Smooth muscle cell (in vitro differentiated cells): ENCODE data around the gene PEAK3. TPM values are rescaled to one million over a fixed set of nuclear protein-coding genes. Genes with fewer than 3 reads are reported as not detected.

Experiments
- DNase-seq: peaks from one replicate; lab custom pipeline; 2025; ENCODE audit not compliant: unreplicated experiment; lab: John Stamatoyannopoulos, UW
- H2AFZ ChIP-seq: fragments of 200-600 bp; sonication (generic); 2 replicates; pipeline ENCODE4 v1.6.0; 2016; ENCODE audit warnings: antibody characterized with exemption, low read depth, mild to moderate bottlenecking
- H3F3A ChIP-seq: fragments of 200-600 bp; sonication (generic); 2 replicates; pipeline ENCODE4 v1.6.0; 2017; ENCODE audit warnings: antibody characterized with exemption, low read depth
- H3K27ac ChIP-seq: fragments of 200-600 bp; sonication (generic); 2 replicates; pipeline ENCODE4 v1.5.1; 2016; ENCODE audit warnings: low read depth, mild to moderate bottlenecking
- H3K27me3 ChIP-seq: fragments of 200-600 bp; sonication (generic); 2 replicates; pipeline ENCODE4 v1.6.1; 2016; ENCODE audit warnings: low read depth, mild to moderate bottlenecking
- H3K36me3 ChIP-seq: fragments of 200-600 bp; sonication (generic); 2 replicates; pipeline ENCODE4 v1.5.1; 2016; ENCODE audit warnings: low read depth
- H3K4me1 ChIP-seq: fragments of 200-600 bp; sonication (generic); 2 replicates; pipeline ENCODE4 v1.5.1; 2016; ENCODE audit warnings: low read depth
- H3K4me2 ChIP-seq: fragments of 200-600 bp; sonication (generic); 2 replicates; pipeline ENCODE4 v1.6.0; 2016; ENCODE audit warnings: mild to moderate bottlenecking
- H3K4me3 ChIP-seq: fragments of 200-600 bp; sonication (generic); 2 replicates; pipeline ENCODE4 v1.5.1; 2016; ENCODE audit warnings: mild to moderate bottlenecking
- H3K79me2 ChIP-seq: fragments of 200-600 bp; sonication (generic); 2 replicates; pipeline ENCODE4 v1.6.0; 2016; ENCODE audit warnings: low read depth, mild to moderate bottlenecking
- H3K9ac ChIP-seq: fragments of 200-600 bp; sonication (generic); 2 replicates; pipeline ENCODE4 v1.6.0; 2016; ENCODE audit warnings: low read depth
- H3K9me3 ChIP-seq: fragments of 200-600 bp; sonication (generic); replicated peaks from 2 replicates; pipeline ENCODE4 v1.5.1; 2016; ENCODE audit warnings: low read depth
- H4K20me1 ChIP-seq: fragments of 200-600 bp; sonication (generic); 2 replicates; pipeline ENCODE4 v1.6.0; 2016; ENCODE audit warnings: low read depth
- CTCF ChIP-seq: fragments of 200-600 bp; sonication (generic); IDR thresholded peaks from 2 replicates; pipeline ENCODE4 v1.5.1; 2017; ENCODE audit warnings: borderline replicate concordance, mild to moderate bottlenecking, antibody characterized with exemption; ENCODE audit not compliant: insufficient read depth, poor library complexity, severe bottlenecking
- WGBS: methylation state at CpG from one replicate; pipeline ENCODE4 v1.1.7; 2016; ENCODE audit warnings: low lambda C conversion rate; 5-methylcytosine and 5-hydroxymethylcytosine counted together
- polyA plus RNA-seq: library from polyadenylated mRNA; unstranded; fragments of >200 nt; fragmentation: Nextera tagmentation; extraction: Ambion mirVana; gene quantifications from 2 replicates; pipeline ENCODE4 v1.2.1, GENCODE V29; 2016
- total RNA-seq: library from RNA; depleted of rRNA; stranded (reverse); fragments of >200 nt; gene quantifications from 2 replicates; pipeline ENCODE4 v1.2.3, GENCODE V29; 2014

The PEAK3 gene
- total and polyA plus RNA-seq, 2 experiments from 2014 or later: 0.71 TPM; not detected in 1

- H4K20me1 ChIP-seq: peaks cover 52% of the 10 kb centered on the region
- no peak overlapping the region for H3K4me2 ChIP-seq
These were observed 31.9 kb downstream of the PEAK3 start for GRCh38 chr19:2249880-2250765.

DNA sequence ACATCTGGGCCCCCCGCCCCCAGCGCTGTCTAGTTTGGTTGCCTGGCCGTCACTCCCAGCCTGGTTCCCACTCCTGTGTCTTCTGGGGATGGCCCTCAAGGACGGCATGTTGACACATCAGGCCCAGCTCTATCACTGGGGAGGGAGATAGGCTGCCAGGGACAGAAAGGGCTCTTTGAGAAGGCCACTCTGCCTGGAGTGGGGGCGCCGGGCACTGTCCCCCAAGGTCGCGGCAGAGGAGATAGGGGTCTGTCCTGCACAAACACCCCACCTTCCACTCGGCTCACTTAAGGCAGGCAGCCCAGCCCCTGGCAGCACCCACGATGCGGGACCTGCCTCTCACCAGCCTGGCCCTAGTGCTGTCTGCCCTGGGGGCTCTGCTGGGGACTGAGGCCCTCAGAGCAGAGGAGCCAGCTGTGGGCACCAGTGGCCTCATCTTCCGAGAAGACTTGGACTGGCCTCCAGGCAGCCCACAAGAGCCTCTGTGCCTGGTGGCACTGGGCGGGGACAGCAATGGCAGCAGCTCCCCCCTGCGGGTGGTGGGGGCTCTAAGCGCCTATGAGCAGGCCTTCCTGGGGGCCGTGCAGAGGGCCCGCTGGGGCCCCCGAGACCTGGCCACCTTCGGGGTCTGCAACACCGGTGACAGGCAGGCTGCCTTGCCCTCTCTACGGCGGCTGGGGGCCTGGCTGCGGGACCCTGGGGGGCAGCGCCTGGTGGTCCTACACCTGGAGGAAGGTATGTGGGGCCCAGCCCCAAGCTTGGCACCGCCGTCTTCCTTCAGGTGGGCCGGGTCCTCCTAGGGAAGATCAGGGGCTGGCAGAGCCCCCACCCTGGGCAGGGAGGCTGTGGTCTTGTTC lies 32.7 kb downstream of the PEAK3 start, which contains the start of gene AMH:
AMH (plus strand) TSS at position 314 of the 857 bp plus-strand sequence; CDS start at position 324, 10 bp downstream.
- Histone ChIP-seq H3K27ac (no peak within 1 kb of the TSS), H4K20me1 (peaks cover 61% of the 10 kb centered on the region), H3K9ac (no peak within 1 kb of the TSS), H3K4me3 (no peak within 1 kb of the TSS), H3K4me1 (peaks cover 7% of the 10 kb centered on the region), H2AFZ (no peak within 1 kb of the TSS), H3F3A (no peaks in the 10 kb centered on the region), H3K36me3 (no peaks in the 10 kb centered on the region), H3K4me2 (no peak within 1 kb of the TSS), H3K79me2 (no peaks in the 10 kb centered on the region), H3K9me3 (no peaks in the 10 kb centered on the region), H3K27me3 (peaks cover 22% of the 10 kb centered on the region)
- no peak for TF ChIP-seq CTCF
- DNase-seq: no peak
- 90% methylated on average over 27 of the region's 27 CpGs for WGBS

More at GRCh38 chr19:2249880-2250765, 31.9 kb downstream of the PEAK3 start:
- Histone ChIP-seq H3K79me2 (no peaks in the 10 kb centered on the region), H3K9ac (no peak overlapping the region), H3F3A (no peaks in the 10 kb centered on the region), H3K4me1 (peaks cover 7% of the 10 kb centered on the region), H3K27me3 (peaks cover 22% of the 10 kb centered on the region), H3K36me3 (no peaks in the 10 kb centered on the region), H3K27ac (no peak overlapping the region), H3K9me3 (no peaks in the 10 kb centered on the region), H2AFZ (no peak overlapping the region), H3K4me3 (no peak overlapping the region)
- no peak for TF ChIP-seq CTCF
- DNase-seq: no peak
- WGBS: 91% methylated on average over 41 of the region's 43 CpGs

DNA sequence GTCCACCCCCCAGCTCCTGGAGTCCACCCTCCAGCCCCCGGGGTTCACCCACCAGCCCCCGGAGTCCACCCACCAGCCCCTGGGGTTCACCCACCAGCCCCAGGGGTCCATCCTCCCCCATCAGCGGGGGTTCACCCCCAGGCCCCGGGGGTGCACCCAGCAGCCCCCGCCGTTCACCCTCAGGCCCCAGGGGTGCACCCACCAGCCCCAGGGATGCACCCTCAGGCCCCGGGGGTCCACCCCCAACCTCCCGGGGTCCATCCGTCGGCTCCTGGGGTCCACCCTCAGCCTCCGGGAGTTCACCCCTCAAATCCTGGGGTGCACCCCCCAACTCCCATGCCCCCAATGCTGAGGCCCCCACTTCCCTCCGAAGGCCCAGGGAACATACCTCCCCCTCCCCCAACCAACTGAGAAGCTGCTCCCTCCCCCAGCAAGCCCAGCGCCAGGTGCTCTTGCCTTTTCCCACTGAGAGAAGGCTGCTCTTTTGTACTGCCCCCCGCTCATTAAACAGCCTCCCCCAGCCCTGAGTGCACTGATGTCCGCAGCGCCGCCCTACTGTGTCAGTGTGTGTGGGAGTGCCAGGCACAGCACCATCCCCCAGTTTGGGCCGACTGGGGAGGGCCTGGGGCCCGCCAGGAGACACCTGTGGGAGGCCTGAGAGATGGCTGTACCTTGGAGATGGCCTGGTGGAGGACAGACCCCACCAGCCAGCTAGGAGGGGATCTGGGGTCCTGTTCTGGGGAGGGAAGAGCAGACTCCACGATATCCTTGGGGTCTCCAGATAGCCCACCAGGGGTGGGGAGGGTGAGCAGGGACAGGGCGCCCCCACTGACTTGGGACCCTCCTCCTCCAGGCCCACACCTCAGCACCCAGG lies 33.6 kb downstream of the PEAK3 start:
- Histone ChIP-seq H3K9ac (no peak overlapping the region), H3K27me3 (peaks cover 16% of the 10 kb centered on the region), H3K9me3 (no peaks in the 10 kb centered on the region), H3F3A (no peaks in the 10 kb centered on the region), H3K4me3 (no peak overlapping the region), H3K27ac (no peak overlapping the region), H3K4me2 (no peak overlapping the region), H4K20me1 (peaks cover 70% of the 10 kb centered on the region), H3K36me3 (no peaks in the 10 kb centered on the region), H2AFZ (no peak overlapping the region), H3K4me1 (peaks cover 7% of the 10 kb centered on the region), H3K79me2 (peaks cover 3% of the 10 kb centered on the region)
- no peak for DNase-seq
- TF ChIP-seq CTCF: no peak
- WGBS: 89% methylated on average over 12 of the region's 21 CpGs
